Sciatic nerve (tissue), 2 donors: ENCODE results near the gene TUT1. TPM values are rescaled to one million over a fixed set of nuclear protein-coding genes. Genes with fewer than 3 reads are reported as not detected.
"Not testable (repeated sequence)": the region's sequence is repeated elsewhere in the genome, so short reads cannot be mapped to it uniquely, and the experiment has no call there.

Source experiments
- ATAC-seq: fragments of 200-7000 bp; cut with Tn5 transposase; one replicate; pipeline ENCODE4 v1.9.1; 2020; ENCODE audit warnings: mild to moderate bottlenecking, moderate library complexity
- DNase-seq: peaks from one replicate; pipeline ENCODE4 v3.0.0-alpha.2; 2020; ENCODE audit warnings: low spot score
- intact Hi-C: fragments of 100-400 bp; cut with DNase I; formaldehyde crosslinking; loops from one replicate; pipeline ENCODE4 v1.14.2; 2022
- total RNA-seq: library from RNA; stranded (reverse); fragmentation: NEBNext Ultra II Directional; extraction: Animal tissue kit (Norgen Biotek cat#: 25700); gene quantifications from one replicate; pipeline ENCODE4 v1.2.1, GENCODE V29; 2021
- donor health status: DM: no; HTN: no; CAD: no.
- donor health status: DM: no; HTN: no; CAD: no.

Gene TUT1
- total RNA-seq, 1 donor from 2014 or later: 20.7 TPM

DNA sequence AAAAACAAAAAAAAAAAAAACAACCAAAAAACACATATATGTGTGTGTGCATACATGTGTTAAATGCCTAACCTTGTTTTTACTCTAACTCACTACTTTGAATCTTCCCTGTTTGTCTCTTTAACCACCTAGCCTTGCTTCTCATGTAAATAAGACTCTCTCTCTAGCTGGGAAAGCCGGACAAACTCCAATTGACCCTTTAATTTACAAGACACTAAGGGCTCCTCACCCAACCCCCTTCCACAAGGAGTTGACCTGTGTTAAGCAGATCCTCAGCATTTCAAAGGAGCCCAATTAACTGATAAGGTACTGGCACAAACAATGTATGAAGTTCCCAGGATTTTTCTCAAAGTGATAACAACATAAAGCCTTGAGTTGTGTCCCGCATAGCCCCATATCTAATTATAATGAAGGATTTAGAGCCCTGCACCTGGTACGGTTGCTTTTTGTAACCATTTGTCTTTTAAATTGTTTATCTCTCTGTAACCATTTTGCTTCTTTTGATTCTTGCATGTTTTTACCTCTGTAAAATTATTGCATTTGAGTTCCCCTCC, 29.6 kb downstream of the TUT1 start:
- ATAC-seq, intact Hi-C loops, DNase-seq: not testable (repeated sequence)

DNA sequence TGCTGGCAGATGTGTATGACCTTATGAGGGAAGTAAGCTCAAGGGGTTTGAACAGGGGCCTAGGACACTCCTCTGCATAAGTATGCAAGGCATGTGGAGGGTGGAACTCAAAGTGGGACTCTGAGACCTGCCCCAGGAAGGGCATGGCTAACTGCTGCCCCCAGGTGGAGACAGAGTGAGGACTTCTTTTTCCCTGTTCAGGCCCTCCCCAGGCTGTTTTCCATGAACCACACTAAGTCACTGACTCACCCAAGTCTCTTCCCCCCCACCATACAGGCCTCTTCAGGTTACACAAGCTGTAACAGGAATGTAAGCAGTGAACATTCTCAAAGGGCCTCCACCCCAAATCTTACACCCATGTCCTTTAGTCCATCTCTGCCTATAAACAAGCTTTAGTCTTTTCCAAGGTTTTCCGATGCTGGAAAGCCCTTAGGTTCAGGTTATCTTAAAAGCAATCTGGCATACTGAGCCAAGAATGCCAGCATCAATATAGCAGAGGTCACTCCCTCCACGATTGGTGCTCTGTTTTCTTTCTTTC, 30.7 kb downstream of the TUT1 start:
- intact Hi-C loops: no loop called here
- DNase-seq (peak; percentile 92), ATAC-seq (peak; percentile 86)

DNA sequence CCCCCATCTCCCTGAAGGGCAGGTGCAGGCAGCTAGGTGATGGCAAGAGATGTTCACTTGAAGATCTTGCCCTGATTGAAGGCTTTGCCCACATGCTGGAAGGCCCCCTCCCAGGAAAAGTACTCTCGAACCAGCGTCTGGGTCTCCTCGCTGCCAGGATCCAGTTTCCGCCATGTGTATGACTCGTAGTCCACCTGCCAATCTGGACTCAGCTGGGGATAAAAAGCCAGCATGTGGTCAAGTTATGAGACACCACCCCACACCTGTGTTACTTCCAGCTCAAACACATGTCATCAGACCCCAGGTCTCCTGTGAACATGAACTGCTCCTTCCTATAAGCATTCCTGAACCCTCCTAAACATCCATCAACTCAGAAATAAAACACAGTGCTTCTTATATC, 31.7 kb downstream of the TUT1 start:
- ATAC-seq: not testable (repeated sequence)
- intact Hi-C loops: loop anchor here (10.0 kb wide), 1 partner anchor 55 kb away; no protein-coding TSS in a partner anchor

DNA sequence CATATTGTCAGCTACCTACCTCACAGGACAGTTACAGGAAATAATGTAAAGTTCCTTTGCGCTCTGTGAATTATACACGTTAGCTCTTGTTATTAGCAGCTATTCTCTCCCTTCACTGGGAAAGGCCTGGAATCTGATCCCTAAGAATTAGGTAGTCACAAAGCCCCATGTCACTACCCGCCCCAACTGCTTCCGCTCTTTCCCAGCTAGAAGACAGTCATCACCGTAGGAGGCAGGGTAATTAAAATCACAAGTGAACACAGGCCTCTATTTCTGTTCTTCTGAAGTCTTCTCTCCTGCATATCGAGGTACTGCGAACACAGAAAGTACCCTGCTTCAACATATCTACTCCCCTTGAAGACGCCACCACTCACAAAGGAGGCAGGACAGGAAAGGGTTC, 32.1 kb downstream of the TUT1 start:
- intact Hi-C loops: loop anchor here (10.0 kb wide), 1 partner anchor 54 kb away; no protein-coding TSS in a partner anchor

More for the DNA sequence above, 31.7 kb downstream of the TUT1 start:
- DNase-seq: not testable (repeated sequence)

DNA sequence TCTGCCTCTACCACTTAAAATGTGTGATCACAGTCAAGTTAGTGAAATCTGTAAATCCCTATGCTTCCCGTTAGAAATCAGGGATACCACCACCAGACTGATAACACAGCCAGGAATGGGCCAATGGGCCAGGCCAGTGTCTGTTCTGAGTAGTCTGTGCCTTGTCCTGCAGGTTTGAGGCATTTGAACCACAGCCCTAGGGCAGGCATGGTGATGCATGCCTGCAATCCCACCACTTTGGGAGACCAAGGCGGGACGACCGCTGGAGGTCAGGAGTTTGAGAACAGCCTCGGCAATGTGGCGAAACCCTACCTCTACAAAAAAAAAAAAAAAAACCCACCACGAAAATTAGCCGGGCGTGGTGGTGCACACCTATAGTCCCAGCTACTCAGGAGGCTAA, 32.7 kb downstream of the TUT1 start:
- no peak for DNase-seq
- intact Hi-C loops: loop anchor here (10.0 kb wide), 1 partner anchor 54 kb away; no protein-coding TSS in a partner anchor
- no peak for ATAC-seq

More for the DNA sequence above, 32.1 kb downstream of the TUT1 start:
- DNase-seq: no peak
- no peak for ATAC-seq

DNA sequence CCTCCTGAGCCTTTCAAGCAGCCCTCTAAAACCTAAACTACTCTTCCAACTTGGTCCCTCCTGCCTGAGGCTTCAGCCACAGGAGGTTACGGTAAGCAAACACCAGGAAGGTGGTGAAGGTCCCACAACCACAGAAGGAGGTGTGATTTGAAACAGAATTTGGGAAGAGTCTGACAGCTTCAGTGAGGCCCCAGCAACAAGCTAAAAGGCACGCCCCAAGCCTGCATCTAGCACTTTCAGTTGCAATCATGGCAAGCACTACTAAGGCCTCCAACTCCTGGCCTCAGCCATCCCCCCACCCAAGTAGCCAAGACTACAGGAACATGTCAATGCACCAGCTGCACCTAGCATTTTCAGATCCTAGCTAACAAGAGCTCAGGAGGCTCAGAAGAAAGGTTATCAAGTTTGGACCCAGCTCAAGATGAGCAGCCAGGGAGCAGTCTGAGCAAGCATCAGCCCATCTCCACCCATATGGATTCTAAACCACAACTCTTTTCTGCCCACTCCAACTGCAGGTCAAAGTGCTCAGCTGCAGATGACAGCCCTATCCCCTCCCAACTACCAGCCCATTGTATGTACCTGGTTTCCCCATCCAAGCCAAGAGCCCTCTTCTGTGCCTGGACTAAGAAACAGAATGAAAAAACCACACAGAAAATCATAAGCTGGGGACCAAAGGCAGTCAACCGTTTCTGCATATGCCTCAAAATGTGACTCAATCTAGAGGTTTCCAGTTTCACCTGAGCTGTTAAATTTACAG, 34.3 kb downstream of the TUT1 start:
- ATAC-seq: no peak
- intact Hi-C loops: loop anchor here (10.0 kb wide), 1 partner anchor 52 kb away; no protein-coding TSS in a partner anchor
- no peak for DNase-seq

DNA sequence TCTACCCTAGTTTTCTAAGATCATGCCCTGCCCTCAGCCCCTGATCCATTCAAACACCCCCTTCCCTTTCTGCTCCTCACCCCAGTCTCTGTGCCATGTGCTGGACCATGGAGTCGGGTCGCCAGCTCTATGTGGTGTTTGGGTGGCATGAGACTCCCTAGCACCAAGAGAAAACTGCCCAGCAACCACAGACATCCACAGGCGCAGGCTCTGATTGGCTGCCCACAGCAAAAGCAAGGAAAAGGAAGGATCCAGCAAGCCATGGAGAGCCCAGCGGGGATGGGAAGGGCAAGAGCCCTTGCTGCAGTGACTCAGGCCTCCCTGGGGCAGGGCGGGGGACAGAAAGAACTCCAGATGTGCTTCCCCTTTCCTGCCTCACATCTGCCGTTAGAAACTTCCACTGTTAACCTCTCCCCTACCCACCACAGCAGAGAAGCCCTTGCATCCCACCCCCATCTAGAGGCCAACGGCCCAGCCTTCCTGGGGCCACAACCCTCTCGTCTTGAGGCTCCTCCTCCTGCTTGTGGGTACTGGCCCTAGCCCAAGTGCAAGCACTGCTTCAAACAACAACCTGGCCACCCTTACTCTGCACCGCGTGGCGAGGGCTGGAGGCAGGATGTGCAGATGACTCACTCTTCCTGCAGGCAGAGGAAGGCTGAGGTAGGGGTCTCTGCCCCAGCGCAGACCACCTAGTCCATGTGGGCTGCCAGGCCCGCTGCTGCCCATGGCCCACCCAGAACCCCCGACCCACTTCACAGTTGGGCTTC, 35.0 kb downstream of the TUT1 start:
- ATAC-seq (peak; percentile 64), DNase-seq (peak; percentile 88)
- intact Hi-C loops: loop anchor here (10.0 kb wide), 1 partner anchor 51 kb away; no protein-coding TSS in a partner anchor

DNA sequence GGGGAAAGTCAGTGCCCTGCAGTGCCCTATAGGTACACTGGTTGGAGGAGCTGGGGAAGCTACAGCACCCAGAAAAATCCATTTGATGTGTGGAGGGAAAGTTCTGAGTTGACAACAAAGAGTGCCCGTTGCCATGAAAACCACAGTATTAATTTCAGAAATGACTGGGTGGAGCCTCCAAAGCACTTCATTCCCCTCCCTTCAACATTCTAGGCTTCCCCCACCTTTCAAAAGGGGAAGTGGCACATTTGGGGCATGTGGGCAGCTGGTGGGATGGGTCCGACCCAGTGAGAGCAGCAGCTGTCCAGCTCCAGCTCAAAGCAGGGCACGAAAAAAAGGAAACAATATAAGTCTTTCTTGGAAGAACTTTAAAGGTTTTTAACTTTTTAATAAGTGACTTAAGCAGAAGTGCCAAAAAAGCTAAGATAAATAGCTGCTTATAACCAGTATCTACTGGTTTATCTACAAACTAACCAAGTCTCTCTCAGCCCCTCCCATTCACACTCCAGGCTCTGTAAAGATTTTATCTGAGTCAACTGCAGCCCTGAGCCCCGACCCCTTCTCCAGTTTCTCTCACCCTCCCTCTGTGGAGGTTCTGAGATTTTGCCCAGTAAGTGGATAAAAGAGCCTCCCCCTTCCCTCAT, 35.7 kb downstream of the TUT1 start:
- ATAC-seq: peak; percentile 13
- DNase-seq: no peak
- intact Hi-C loops: loop anchor here (10.0 kb wide), 1 partner anchor 51 kb away; no protein-coding TSS in a partner anchor

DNA sequence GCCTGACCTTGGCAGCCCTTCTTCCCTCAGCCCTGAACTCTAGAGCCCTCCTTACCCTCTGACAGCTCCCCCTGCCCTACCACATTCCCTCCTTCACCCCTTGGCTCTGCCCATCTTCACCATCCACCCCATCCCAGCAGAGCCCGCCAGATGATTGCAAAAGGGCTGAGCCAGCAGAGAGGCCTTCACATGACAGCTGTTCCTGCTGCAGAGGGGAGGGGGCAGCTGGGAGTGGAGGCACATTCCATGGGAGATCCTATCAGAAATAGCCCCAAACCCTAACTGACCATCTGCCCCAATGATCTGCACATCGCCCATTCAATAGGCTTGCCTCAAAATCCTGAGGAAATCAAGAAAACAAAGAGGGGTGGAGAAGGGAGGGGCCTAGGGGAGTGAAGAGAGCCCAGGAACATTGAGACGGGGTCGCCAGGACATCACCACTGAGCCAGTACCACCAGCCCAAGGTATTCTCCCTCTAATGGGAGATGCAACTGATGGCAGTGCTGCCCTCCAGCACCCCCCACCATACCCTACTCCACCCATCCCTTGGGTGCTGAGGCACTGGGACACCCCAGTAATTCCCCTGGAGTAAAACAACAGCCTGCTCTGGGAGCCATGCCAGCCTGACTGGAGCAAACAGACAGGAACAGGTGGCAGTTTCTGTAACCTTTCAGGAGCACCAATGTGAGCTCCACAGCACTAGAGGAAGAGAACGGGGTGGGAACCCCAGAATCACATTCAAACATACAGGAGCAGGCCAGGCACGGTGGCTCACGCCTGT, 36.7 kb downstream of the TUT1 start:
- intact Hi-C loops: loop anchor here (10.0 kb wide), 1 partner anchor 50 kb away; no protein-coding TSS in a partner anchor
- ATAC-seq (no peak), DNase-seq (no peak)

DNA sequence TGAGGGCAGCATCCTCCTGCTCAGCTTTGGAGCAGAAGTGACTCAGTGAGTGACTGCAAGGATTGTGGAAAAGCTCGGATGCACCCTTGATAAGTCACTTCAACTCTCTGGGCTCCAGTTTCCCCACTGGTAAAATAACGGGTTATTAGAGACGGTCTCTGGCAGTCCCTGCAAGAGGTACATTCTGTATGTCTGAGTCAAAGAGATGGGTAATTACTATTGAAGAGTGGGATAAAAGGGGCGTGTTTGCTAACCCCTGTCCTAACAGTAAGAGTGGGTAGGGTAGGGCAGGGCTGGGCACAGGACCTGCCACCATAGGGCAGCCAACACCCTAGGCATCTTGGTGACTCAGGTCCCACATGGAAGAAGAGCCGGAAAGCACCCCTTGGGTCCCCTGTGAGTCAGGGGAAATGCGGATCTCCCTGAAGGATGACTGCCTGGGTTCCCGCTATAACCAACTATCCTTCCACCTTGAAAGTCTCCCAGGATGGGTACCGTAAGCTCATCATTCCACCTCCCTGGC, 37.4 kb downstream of the TUT1 start:
- intact Hi-C loops: loop anchor here (10.0 kb wide), 1 partner anchor 49 kb away; no protein-coding TSS in a partner anchor
- DNase-seq: no peak
- no peak for ATAC-seq

DNA sequence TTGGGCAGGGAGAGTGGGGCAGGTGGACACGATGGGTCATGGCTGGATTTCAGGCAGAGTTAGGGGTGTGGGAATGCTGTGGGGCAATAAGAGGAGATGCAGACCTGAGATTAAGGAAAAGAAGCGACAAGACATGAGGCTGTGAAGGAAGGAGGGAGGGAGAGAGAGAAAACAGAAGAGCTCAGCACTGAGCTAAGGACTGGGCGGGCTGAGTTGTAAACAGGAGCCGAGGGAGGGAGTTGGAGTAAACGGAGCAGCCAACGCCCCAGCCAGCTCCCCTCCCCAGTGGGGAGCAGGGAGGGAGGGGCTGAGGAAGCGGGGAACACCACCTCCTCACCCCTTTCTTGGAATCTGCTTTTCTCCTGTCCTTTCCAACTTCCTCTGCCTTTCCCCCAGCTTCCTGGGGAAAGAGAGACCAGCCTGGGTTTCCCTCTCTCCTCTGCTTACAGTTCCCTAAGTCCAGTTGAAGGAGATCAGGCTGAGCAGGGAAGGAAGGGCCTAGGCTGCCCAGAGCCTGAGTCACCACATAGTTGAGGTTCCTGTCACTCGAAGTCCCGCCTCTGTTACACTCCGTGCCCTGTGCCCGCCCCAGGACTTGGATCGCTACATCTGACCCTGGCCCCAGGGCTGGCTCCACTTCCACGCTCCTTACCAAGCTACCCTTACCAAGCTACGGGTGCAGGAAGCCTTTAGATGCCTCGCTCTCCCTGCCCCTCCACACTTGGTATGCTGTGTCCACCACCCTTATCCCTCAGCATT, 38.1 kb downstream of the TUT1 start:
- DNase-seq: peak; percentile 88
- peak; percentile 88 for ATAC-seq
- intact Hi-C loops: loop anchor here (10.0 kb wide), 1 partner anchor 48 kb away; no protein-coding TSS in a partner anchor

DNA sequence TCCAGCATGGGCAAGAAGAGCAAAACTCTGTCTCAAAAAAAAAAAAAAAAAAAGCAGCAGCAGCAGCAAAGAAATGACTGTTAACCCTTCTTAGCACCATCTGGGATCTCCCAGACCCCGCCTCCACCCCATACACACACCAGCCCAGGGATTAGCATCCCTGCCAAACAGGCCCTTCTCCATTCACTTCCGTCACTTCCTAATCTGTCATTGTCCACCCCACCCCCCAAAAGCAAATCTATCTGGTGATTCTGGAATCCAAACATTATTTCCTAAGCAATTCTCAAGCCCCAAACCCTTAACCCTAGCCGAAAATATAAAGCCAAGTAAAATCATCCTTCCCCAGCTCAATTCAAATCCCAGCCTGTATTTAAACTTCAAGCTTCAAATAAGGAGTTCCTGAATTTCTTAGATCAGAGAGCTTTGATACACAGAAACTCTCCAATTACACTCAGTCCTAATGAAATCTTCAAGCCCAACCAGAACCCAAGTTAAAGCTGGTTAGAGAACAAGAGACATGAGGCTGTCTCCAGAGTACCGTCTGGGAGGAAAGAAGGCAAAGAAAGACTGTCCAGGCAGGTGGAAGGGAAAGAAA, 38.7 kb downstream of the TUT1 start:
- intact Hi-C loops: loop anchor here (10.0 kb wide), 1 partner anchor 48 kb away; no protein-coding TSS in a partner anchor
- ATAC-seq (no peak), DNase-seq (no peak)

DNA sequence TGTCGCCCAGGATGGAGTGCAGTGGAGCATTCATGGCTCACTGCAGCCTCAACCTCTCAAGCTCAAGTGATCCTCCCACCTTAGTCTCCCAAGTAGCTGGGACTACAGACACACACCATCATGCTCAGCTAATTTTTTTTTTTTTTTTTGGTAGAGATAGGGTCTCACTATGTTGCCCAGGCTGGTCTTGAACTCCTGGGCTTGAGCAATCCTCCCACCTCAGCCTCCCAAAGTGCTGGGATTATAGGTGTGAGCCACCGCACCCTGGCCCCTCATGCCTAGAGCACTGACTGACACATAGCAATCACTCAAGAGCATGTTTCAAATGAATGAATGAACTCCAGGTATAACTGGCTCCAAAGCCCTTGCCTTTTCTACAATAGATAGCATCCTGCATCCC, 40.8 kb downstream of the TUT1 start:
- DNase-seq, ATAC-seq: not testable (repeated sequence)
- intact Hi-C loops: loop anchor here (10.0 kb wide), 1 partner anchor 46 kb away; no protein-coding TSS in a partner anchor

DNA sequence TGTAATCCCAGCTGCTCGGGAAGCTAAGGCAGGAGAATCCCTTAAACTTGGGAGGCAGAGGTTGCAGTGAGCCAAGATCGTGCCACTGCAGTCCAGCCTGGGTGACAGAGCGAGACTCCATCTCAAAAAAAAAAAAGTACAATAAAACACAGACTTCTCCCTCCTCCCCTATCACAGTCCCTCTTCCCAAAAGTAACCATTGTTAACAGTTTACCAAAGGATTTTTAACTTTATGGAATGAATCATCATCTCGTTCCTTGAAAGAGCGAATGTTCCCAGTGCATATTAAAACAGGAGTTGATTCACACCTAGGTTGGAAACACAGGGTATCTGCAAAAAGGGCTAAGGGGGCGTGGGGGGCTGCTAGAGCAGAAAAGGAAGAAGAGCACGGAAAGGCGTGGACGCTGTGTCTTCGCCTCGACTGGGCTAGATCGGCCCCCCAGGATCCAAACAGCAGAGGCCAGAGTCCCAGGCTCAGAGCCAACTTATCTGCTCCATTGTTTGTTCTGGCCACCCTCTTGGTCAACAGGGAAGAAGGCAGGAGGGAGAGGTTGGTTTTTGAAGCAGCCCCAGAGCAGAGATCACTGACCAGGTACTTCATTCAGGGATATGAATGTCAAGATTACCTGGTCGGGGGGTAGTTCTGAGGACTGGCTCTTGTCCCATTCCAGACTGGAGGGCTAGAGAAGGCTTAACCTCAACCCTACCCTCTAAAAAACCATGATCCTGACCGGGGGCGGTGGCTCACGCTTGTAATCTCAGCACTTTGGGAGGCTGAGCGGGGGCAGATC, 42.6 kb downstream of the TUT1 start:
- intact Hi-C loops: loop anchor here (10.0 kb wide), 1 partner anchor 154 kb away; no protein-coding TSS in a partner anchor
- DNase-seq (no peak), ATAC-seq (no peak)

DNA sequence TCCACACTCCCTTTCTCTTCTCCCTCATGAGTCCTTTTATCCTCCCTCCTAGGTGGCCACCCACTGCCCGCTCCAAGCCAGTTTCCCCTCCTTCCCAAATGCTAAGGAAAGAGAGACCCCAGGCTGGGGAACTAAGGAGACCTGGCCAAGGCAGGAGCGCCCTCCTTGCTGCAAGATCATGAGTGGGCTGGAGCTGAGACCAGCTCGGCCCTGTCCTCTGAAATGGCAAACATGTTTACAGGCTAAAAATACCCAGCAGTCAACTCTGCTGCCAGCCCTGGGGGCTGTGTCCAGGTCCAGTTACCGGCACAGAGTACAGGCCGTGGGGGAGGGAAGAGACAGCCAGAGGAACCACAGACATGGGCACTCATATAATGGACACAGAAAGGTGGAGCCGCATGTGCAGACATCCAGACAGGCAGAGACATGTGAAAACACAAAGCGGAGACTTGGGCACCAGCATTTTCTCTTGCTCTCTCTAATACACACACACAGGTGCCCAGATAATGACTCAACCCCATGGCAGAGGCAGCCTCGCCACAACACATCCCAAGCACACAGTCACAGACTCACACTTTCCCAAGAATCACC, 43.5 kb downstream of the TUT1 start:
- ATAC-seq (no peak), DNase-seq (no peak)
- intact Hi-C loops: loop anchor here (10.0 kb wide), 1 partner anchor 153 kb away; no protein-coding TSS in a partner anchor
